GM21528 (cell line): ENCODE data around the gene TBC1D9B.

Experiments used
- ATAC-seq: cut with Tn5 transposase; IDR thresholded peaks from one replicate; pipeline ENCODE4 v1.9.1; 2021; ENCODE audit warnings: mild to moderate bottlenecking, moderate library complexity; ENCODE audit not compliant: unreplicated experiment, low FRiP score

The TBC1D9B gene

DNA sequence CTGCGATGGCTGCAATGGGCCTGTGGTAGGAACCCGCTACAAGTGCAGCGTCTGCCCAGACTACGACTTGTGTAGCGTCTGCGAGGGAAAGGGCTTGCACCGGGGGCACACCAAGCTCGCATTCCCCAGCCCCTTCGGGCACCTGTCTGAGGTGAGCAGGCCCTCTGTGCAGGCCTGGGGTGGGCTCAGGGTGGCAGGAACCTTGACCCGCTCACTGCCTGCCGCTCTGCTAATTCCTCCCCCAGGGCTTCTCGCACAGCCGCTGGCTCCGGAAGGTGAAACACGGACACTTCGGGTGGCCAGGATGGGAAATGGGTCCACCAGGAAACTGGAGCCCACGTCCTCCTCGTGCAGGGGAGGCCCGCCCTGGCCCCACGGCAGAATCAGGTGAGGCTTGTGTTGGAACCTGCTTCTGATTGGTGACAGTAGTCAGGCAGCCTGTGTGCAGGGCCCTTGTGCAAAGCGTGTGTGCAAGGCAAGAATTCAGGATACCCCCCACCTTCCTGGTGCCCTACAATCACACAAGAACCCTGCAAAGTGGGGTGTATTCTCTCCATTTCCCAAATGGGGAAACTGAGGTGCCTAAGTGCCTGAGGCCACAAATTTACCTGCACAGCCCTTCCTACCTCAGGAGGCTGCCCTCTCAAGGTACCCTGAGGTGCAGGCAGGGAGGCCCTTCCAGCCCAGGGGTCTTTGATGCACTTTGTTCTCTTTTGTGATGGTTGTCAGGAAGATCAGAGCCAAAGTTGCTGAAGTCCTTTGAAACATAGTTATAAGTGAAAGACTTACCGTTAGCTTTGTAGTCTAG lies 83.6 kb downstream of the TBC1D9B start:
- ATAC-seq, result no peak

DNA sequence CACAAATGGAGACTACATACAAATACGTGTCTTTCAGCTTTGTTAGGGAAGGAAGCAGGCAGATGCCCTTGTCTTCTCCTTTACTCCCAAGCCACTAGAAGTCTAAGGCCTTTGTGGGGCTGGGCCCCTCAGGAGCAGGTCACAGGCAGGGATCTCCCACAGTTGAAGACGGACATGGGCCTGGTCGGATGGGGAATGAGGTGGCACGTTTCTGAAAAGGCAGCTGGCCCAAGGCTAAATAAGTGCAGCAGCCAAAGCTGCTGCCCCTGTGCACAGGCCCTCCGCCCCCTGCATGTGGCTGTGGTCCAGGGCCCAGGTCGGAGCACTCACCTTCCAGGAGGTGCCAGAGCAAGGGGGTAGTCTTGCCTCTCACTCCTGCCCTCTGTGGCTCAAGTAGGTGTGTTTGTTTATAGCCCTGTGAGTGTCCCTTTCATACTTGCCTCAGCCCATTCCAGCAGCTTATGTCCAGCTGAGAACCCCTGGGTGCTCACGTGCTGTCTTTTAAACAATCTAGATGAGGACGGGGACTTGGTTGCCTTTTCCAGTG lies 85.2 kb downstream of the TBC1D9B start:
- no peak for ATAC-seq

DNA sequence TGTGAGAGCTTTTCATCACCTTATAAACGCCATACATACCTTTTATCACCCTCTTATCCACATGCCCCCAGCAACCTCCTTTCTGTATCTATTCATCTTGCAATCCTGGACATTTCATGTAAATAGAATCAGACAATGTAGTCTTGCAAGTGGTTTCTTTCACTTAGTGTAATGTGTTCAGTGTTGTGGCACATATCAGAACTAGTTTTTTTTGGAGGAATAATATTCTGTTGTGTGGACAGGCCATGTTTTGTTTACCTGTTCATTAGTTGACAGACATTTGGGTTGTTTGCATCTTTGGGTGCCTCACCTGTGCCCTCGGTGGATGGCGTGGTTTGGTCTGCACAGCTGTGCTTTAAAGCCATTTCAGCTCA lies 85.7 kb downstream of the TBC1D9B start:
- ATAC-seq, result no peak

DNA sequence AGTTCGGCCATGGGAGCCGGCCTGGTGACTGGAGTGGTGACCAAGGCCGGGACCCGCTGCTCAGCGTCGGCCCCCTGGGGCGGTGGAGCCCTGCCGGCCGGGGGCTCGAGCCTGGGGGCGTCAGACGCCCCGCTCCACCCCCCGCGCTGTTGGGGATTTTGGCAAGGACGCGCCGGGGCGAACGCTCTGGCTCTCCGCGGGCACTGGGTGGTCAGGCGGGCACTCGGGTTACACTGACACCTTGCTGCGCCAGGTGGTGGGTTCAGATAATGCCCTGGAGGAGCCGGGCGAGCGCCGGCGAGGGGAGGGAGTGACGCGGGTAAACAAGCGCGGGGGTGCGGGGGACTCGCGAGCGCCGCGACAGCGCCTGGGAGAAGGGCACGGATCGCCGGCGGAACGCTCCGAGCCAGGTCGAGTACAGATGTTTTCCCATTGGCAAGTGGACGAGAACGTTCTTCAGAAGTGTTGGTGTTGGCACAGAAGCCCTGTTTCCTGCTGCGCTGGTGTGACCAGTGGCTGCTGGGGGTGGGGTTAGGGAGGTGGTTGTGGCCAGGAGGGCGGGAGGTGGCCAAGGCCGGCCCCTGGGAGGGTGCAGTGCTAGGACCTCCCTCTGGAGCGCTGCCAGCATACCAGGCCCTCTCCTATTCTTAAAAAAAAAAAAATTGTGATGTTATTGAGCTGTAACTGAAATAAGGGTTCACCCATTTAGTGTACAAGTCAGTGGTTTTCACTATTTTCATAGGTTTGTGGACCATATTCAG lies 86.2 kb downstream of the TBC1D9B start:
- peak; percentile 46 for ATAC-seq

DNA sequence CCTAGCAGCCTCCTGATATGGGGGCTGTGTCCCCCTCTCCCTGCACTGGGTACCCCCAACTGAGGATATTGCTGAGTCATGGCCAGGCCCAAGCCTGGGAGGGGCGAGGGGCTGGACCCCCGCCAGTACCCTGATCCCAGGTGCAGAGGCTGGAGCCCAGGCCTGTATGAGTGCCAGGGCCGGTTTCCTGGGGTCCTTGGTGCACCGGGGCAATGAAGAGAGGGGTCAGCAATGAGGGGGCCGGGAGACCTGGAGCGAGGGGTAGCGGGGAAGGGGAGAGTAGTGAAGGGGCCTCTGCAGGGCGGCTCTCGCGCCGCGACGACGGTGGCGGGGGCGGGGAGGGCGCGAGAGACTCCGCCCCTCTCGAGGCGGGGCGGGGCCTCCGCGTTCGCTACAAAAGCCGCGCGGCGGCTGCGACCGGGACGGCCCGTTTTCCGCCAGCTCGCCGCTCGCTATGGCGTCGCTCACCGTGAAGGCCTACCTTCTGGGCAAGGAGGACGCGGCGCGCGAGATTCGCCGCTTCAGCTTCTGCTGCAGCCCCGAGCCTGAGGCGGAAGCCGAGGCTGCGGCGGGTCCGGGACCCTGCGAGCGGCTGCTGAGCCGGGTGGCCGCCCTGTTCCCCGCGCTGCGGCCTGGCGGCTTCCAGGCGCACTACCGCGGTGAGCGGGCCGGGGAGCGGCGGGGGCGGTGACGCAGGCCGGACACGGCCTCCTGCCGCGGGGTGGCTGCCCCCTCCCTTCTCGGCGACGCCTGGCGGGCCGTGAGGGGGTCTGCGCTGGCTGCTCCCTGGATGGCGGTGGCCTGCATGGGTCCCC lies 87.0 kb downstream of the TBC1D9B start, which contains the start of gene SQSTM1:
SQSTM1 (plus strand) TSS at position 423 of the 815 bp plus-strand sequence; CDS start at position 455, 32 bp downstream.
- peak; percentile 50 for ATAC-seq

DNA sequence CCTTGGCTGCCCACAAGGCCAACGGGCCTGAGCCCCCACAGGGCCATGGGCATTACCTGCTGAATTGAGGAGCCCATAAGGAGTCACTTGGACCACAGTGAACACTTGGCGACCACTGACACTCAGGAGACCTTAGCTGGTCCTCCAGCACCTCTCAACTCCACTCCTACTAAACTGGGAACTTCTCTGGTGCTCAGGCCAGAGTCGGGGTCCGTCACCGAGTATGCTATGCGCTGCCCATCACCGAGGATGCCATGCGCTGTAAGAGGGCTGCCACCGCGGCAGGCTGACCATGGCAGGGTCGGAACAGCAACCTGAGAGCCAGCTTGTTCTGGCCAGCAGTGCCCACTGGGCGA lies 87.6 kb downstream of the TBC1D9B start:
- ATAC-seq, result no peak

DNA sequence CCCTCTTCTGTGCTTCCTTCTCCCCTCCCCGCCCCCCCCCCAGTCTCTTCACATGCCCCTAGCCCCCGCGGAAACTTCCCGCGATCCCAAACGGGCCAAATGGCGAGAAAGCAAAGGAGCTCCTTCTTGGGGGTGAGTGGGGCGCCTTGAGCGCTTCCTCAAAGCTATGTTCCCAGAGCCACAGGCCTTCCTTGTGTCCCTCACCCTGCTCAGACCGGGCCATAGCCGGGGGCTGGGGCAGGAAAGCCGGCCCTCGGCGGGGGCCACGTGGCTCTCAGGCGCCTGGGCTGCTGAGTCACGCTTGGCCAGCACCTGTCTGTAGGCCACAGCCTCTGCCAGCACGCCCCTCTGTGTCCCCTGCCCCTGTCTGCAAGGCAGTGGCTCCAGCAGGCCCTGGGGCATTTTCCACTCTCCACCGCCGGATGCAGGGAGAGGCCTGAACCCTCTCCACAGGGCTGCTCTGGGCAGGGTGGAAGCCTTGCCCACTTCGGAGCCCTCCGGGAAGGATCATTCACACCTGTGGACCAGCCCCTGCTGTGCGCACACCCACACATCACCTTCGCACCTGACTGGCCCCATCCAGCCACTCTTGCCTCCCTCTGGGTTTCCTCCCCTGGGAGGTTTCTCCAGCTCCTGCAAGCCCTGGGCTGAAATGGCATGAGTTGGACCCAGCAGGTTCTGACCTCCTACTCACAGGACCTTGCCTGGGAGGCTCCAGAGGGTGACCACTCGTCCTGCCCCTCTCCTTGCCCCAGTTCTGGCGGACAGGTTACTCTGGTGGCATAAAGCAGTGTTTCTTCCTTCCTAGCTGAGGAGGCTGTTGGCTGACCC lies 88.2 kb downstream of the TBC1D9B start:
- peak; percentile 17 for ATAC-seq

DNA sequence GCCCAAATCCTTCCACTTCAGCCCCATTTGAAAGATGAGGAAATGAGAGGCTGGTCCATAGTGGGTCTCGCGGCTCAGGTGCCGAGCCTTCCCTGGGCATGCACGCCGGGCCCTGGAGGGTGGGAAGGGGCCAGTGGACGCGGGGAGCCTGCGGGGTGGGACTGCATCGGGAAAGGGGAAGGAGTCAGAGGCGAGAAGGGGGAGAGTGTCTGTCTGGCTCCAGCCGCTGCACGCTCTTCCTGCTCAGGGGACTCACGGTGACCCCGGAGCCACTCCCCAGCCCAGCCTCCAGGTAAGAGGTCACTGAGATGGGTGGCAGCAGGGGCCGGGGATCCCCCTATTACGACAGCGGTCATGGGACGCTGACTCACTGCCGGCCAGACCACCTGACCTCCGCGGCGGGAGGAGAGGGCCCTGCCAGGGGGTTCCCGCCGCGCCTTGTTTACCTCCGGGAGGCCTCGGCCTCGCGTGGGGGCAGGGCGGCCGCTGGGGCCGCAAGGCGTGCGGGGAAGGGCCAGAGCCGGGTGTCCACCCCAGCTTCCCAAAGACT lies 88.9 kb downstream of the TBC1D9B start:
- peak; percentile 58 for ATAC-seq

DNA sequence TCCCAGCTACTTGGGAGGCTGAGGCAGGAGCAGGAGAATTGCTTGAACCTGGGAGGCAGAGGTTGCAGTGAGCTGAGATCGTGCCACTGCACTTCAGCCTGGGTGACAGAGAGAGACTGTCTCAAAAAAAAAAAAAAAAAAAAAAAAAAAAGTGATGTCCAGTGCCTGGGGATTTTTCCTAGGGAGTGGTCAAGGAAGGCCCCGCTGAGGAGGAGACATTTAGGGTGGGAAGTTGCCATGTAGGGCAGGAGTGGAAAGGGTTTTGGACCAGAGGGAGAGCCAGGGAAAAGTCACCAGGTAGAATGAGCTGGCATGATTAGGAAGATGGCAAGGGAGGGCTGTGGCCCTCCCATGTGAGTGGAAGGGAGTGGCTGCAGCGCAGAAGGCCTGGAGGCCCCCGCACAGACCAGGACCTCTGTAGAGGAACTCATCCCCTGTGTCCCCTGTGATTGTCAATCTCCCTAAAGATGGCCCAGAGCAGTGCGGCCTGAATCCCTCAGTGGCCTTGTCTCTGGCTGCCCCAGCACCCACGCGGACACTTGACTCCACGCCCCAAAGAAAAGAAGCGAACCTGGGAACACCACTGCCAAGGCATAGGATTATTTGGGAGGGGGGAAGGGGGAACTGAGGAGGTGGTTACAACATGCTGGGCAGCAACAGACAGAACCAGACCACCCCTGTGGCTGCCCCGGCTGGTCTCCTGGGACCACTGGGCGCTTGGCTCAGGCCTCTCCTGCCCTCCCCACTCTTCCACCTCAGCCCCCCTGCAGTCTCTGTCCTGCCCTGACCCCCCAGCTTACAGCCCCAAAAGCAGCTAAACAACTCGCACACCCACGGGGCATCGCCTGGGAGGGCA lies 89.6 kb downstream of the TBC1D9B start:
- no peak for ATAC-seq

DNA sequence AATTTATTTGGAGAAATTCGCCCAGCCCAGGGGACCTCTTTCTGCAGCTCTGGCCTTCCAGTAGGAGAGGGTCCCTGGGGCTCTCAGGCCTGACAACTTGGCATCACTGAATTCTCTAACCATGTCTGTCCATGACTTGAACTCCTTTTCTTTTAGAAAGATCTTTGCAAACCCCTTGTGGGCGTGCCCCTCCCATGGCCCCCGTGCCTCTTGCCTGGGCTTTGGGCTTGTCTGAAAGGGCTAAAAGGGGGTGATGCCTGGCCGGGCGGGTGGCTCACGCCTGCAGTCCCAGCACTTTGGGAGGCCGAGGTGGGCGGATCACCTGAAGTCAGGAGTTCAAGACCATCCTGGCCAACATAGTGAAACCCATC lies 90.2 kb downstream of the TBC1D9B start:
- no peak for ATAC-seq

DNA sequence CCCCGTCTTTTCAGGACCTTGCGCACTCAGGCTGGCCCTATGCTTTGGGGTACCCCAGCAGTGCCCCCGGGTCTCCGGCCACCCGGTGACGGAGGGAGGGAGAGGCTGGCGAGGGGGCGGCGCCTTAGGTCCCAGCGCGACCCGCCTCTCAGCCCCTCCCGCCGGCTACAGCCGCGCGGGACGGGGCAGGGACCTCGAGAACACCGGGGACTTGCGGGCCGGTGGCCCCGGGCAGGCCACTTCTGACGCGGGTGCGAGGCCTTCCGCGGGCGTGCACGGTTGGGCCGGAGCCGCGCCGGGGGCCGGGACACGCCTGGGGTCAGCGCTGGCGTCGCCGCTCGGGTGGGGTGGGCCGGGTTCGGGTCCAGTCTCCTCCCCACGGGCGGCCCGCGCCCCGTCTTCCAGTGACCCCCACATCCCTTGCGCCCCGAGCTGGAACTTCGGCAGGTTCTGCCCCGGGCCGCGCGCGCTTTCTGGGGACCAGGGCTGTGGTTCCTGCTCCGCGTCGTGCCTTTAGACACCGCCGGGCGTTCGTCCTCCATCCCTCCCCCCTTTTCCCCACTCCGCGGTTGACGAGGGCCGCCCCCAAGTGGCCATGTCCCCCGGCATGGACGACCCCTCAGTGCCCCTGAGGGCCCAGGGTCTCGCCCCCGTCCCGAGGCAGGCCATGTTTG lies 90.8 kb downstream of the TBC1D9B start:
- no peak for ATAC-seq

DNA sequence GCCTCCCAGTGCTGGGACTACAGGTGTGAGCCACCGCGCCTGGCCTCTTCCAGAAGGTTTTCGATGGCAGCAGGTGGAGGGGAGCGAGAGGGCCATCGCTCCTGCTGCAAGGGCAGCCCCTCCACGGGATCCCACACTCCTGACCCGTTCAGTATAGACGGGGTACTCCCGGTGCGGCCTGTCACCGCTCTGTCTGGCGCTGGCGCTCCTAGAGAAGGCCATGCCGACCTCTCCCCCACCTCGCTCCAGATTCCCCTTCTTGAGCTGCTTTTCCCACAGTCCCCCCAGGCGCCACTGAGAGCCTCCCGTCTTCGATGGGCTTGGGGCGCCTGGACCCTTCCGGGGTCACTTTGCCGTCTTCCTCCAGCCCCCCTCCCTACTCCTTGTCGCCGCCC lies 91.3 kb downstream of the TBC1D9B start:
- no peak for ATAC-seq

DNA sequence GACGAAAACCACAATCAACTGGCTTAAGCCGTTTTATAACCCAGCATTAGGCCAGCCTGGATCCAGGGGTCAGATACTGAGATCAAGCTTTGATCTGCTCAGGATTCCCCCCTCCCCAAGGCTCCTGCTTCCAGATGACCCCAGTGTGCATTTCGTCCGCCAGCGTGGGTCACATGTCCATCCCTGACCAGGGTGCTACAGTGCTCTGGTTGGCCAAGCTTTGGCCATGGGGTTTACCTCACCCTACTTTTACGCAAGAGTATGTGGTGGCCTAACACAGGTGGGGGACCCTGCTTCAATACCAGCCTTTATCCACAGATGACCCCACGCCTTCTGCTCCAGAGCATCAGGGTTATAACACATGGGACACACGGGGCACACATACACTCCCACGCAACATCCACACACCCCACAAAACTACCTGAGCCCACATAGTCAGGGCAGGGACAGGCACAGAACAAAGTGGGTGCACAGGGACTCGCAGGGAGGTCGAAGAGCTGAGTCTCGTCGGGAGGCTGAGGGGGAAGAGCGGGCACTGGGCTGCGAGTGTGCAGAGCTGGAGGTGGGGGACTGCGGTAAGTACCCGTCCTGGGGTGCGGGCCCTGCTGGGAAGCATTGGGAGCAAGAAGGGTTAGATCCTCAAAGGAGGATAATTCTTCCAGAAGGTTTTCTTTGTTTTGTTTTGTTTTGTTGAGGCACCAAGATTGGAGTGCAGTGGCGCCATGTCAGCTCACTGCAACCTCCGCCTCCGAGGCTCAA lies 92.0 kb downstream of the TBC1D9B start:
- ATAC-seq, result no peak

DNA sequence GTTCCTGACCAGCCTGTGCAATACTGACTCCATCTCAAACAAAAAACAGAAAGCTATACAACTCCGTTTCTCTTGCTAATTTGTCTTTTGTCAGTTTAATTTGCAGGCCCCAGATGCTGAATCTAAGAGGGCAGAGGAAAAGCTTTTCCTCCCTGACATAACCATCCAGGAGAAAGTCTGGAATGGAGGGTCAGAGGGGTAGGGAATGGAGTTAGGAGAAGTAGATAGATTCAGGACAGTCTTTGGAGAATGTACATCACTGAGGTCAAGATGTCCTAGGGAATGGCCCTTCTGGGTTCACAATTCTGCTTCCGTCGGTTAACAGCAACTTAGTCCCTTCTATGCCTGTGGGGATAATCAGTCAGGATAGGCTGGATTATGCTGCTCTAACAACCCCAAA lies 93.6 kb downstream of the TBC1D9B start:
- ATAC-seq, result no peak

DNA sequence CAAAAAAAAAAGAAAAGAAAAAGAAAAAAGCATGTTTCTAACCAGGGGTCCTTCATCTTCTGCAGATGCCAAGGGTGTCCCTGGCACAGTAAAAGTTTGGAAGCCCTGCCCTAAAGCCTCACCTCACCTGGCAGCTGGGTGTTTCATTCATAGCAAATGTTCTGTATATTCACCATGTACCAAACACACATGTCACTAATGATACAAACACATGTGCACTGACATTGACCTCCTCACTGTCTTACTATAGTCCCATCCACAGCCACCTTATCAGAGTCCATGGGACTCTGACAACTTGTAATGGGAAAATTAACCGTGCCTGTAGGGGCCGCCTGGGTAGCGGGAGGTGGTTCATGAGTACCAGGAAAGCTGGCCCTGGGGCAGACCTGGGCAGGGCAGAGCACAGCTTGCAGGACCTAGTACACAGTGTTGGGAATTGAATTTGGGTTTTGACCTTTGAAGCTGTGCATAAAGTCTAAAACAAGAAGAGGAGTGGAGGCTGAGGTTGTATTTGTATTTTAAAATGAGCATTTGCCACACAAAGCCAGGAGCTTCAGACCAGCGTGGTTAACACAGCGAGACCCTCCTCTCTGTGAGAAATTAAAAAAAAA lies 94.6 kb downstream of the TBC1D9B start:
- no peak for ATAC-seq

DNA sequence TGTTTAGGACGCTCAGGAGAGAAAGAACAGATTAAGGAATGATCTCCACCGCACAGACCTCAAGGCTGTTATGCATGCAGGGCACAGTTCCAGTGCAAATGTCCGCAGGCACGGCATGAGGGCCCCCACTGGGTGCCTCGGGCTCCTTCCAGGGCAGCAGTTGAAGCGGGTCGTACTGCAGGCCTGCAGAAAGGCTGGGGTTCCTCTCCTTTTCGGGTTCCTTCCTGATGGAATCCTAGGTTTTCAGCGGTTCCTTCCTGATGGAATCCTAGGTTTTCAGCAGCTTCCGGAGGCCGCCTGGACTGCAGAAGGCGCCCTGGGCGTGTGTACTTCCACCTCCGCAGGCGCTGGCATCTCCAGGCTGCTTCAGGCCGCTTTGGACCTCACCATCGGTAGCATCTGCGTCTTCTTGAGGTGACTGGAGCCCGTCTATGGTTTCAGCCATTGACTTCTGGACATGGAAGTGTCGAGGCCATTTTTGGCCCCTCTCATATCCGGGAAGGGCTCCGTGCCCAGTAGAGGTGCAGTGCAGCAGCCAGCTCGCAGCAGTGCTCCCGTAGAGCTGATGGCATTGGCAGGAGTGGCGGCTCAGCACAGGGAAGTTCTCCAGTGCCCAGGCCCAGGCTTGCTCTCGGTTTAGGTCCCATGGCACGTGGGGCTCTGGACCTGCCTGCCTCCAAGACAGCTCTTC lies 95.4 kb downstream of the TBC1D9B start:
- ATAC-seq, result no peak
